CD14-positive monocyte (primary cell): ENCODE results near the gene IFT27. TPM values are rescaled to one million over a fixed set of nuclear protein-coding genes. Genes with fewer than 3 reads are reported as not detected.

Experiments used
- DNase-seq, 3 donors: peaks; one replicate each; pipeline ENCODE4 v3.0.0-alpha.2; 2011 to 2022
- H2AFZ ChIP-seq: 2 replicates; pipeline ENCODE4 v1.6.0; 2012; ENCODE audit warnings: mild to moderate bottlenecking, low read depth, low read length, inconsistent platforms; ENCODE audit not compliant: insufficient read depth, poor library complexity, severe bottlenecking
- H3K27ac ChIP-seq, 2 donors: 1 replicate in 1 of 2; 2 replicates in 1 of 2; pipeline ENCODE4 v1.5.1; 2012 to 2013; ENCODE audit warnings: low read length in 2 of 2, control low read depth in 1 of 2, inconsistent platforms in 1 of 2, low read depth in 1 of 2, mild to moderate bottlenecking in 1 of 2
- H3K27me3 ChIP-seq, 2 donors: one replicate each; pipeline versions ENCODE4 v1.6.0 to v1.6.1; 2011 to 2013; ENCODE audit warnings: low read length in 2 of 2; ENCODE audit not compliant: control insufficient read depth in 2 of 2, insufficient read depth in 2 of 2
- H3K36me3 ChIP-seq, 2 donors: replicated peaks in 1 of 2; 1 replicate in 1 of 2; 2 replicates in 1 of 2; pipeline versions ENCODE4 v1.5.1 to v1.6.1; 2012 to 2013; ENCODE audit warnings: low read length in 2 of 2, control low read depth in 1 of 2, inconsistent platforms in 1 of 2, mild to moderate bottlenecking in 1 of 2; ENCODE audit not compliant: insufficient read depth in 2 of 2, control insufficient read depth in 1 of 2
- H3K4me1 ChIP-seq, 2 donors: 1 replicate in 1 of 2; 2 replicates in 1 of 2; pipeline versions ENCODE4 v1.5.1 to v1.6.1; 2012 to 2013; ENCODE audit warnings: low read length in 2 of 2, control low read depth in 1 of 2, inconsistent platforms in 1 of 2, mild to moderate bottlenecking in 1 of 2, moderate library complexity in 1 of 2; ENCODE audit not compliant: insufficient read depth in 2 of 2, control insufficient read depth in 1 of 2
- H3K4me2 ChIP-seq: replicated peaks from 2 replicates; pipeline ENCODE3; 2012; ENCODE audit warnings: low read length, moderate library complexity, mild to moderate bottlenecking; ENCODE audit not compliant: poor library complexity, severe bottlenecking; ENCODE audit errors: extremely low read depth
- H3K4me3 ChIP-seq, 3 experiments: fragments of 200-600 bp in 1 of 3; sonication (generic) in 1 of 3; replicated peaks in 1 of 3; 1 replicate in 2 of 3; 2 replicates in 1 of 3; pipeline ENCODE4 v1.5.1; 2011 to 2013; ENCODE audit warnings: low read length in 3 of 3, mild to moderate bottlenecking in 3 of 3, control low read depth in 2 of 3, low read depth in 2 of 3, inconsistent platforms in 1 of 3, moderate library complexity in 1 of 3
- H3K79me2 ChIP-seq: 2 replicates; pipeline ENCODE4 v1.6.0; 2012; ENCODE audit warnings: mild to moderate bottlenecking, control low read depth, inconsistent platforms, low read length, moderate library complexity; ENCODE audit not compliant: insufficient read depth
- H3K9ac ChIP-seq: 2 replicates; pipeline ENCODE4 v1.6.0; 2017; ENCODE audit warnings: low read length, mild to moderate bottlenecking; ENCODE audit not compliant: insufficient read depth, poor library complexity, severe bottlenecking
- H3K9me3 ChIP-seq, 2 donors: replicated peaks in 1 of 2; 1 replicate in 1 of 2; 2 replicates in 1 of 2; pipeline versions ENCODE4 v1.5.1 to v1.6.1; 2012 to 2013; ENCODE audit warnings: low read length in 2 of 2, control low read depth in 1 of 2; ENCODE audit not compliant: control insufficient read depth in 1 of 2, insufficient read depth in 1 of 2
- H4K20me1 ChIP-seq: 2 replicates; pipeline ENCODE4 v1.6.0; 2012; ENCODE audit warnings: mild to moderate bottlenecking, low read length, control low read depth, moderate library complexity; ENCODE audit not compliant: insufficient read depth
- H3K27ac Mint-ChIP-seq, 7 donors: one replicate each; pipeline ENCODE4 v1.8.0; 2020; ENCODE audit warnings: mild to moderate bottlenecking in 7 of 7, mixed read lengths in 7 of 7, moderate library complexity in 6 of 7, inconsistent platforms in 2 of 7
- H3K27me3 Mint-ChIP-seq, 3 donors: one replicate each; pipeline ENCODE4 v1.8.0; 2021 to 2022; ENCODE audit warnings: low read depth in 3 of 3, mild to moderate bottlenecking in 3 of 3, mixed read lengths in 3 of 3, moderate library complexity in 3 of 3, inconsistent platforms in 1 of 3
- H3K36me3 Mint-ChIP-seq, 2 donors: one replicate each; pipeline ENCODE4 v1.8.0; 2020; ENCODE audit warnings: mixed read lengths in 2 of 2, inconsistent platforms in 1 of 2, mild to moderate bottlenecking in 1 of 2
- H3K4me1 Mint-ChIP-seq: one replicate; pipeline ENCODE4 v1.8.0; 2020; ENCODE audit warnings: mild to moderate bottlenecking, mixed read lengths
- H3K4me3 Mint-ChIP-seq, 2 donors: one replicate each; pipeline ENCODE4 v1.8.0; 2020; ENCODE audit warnings: mild to moderate bottlenecking in 2 of 2, mixed read lengths in 2 of 2, moderate library complexity in 1 of 2
- H3K9me3 Mint-ChIP-seq, 7 donors: one replicate each; pipeline ENCODE4 v1.8.0; 2020 to 2022; ENCODE audit warnings: mixed read lengths in 7 of 7, mild to moderate bottlenecking in 6 of 7, moderate library complexity in 6 of 7, inconsistent platforms in 2 of 7
- CTCF ChIP-seq: fragments of 200-600 bp; IDR thresholded peaks from one replicate; pipeline ENCODE4 v1.8.0; 2022; ENCODE audit warnings: antibody characterized with exemption, mild to moderate bottlenecking
- WGBS: methylation state at CpG from one replicate; pipeline ENCODE4 v1.1.5; 2013; ENCODE audit warnings: missing lambda C conversion rate; ENCODE audit not compliant: insufficient coverage; 5-methylcytosine and 5-hydroxymethylcytosine counted together
- intact Hi-C, 2 donors: fragments of 100-400 bp; cut with micrococcal nuclease; formaldehyde crosslinking; loops; one replicate each; pipeline versions ENCODE4 v1.15.0 to v1.15.1; 2023
- polyA plus RNA-seq, 3 donors: library from polyadenylated mRNA; depleted of rRNA in 1 of 3; unstranded in 2 of 3; stranded (reverse) in 1 of 3; fragments of 300-500 nt in 2 of 3; fragments of >200 nt in 1 of 3; fragmentation: Illumina TruSeq in 2 of 3; gene quantifications; 1 replicate in 2 of 3; 2 replicates in 1 of 3; pipeline ENCODE4 v1.2.3, GENCODE V29; 2012 to 2021

Gene IFT27
- polyA plus RNA-seq, 3 donors, result 12.5 to 16.9 (median 14.6) TPM

GRCh38 chr22:36762687-36763260 is 13.1 kb downstream of the IFT27 start:
- no peak overlapping the region for H3K9ac ChIP-seq
- DNase-seq, result no peak
- no peak overlapping the region for H2AFZ ChIP-seq
- no peaks in the 10 kb centered on the region for H3K27me3 ChIP-seq
- peaks cover 33 to 60% of the 10 kb centered on the region in 2 donors for H3K36me3 ChIP-seq
- H3K36me3 Mint-ChIP-seq, result peaks cover 41 to 50% of the 10 kb centered on the region in 2 donors
- H3K4me3 ChIP-seq, result no peak overlapping the region
- H3K27ac Mint-ChIP-seq, result no peak overlapping the region
- H4K20me1 ChIP-seq, result no peaks in the 10 kb centered on the region
- no peak for TF ChIP-seq CTCF
- H3K79me2 ChIP-seq, result no peaks in the 10 kb centered on the region
- 86% methylated on average over 11 of the region's 17 CpGs for WGBS
- no peaks in the 10 kb centered on the region for H3K9me3 Mint-ChIP-seq
- H3K27me3 Mint-ChIP-seq, result peaks cover 0 to 3% (median 1%) of the 10 kb centered on the region in 3 donors
- H3K4me1 ChIP-seq, result no peaks in the 10 kb centered on the region
- intact Hi-C loops, result no loop called here
- no peak overlapping the region for H3K27ac ChIP-seq
- no peaks in the 10 kb centered on the region for H3K4me1 Mint-ChIP-seq
- H3K4me3 Mint-ChIP-seq, result no peak overlapping the region
- no peak overlapping the region for H3K4me2 ChIP-seq
- no peaks in the 10 kb centered on the region for H3K9me3 ChIP-seq

DNA sequence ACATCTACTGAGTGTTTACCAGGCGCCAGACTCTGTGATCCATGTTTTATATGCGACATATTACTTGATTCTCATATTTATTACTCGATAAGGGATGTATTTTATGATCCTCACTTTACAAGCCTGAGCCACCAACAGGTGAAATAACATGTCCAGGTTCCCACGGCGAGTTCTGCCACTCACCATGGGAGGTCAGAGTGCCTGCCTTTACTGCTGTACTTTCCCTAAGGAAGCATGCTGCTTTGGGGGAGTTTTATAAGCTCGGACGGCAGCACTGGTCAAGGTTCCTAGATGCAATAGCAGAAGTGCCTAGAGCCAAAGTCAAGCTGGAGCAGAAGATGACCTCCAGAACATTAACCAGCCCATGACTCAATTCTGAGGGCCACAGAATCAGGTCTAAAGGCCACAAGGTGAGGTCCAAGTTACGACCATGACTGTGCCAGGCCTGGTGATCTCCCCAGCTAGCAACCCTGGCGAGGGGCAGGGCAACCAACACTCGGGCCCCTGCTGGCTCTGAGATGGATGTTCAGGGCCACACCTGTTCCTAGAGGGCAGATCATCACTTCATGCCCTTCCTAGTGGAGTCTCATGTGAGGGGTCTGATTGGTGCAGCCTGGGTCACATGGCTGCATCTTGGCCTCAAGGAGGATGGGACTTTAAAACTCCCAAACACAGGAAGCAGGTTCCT is 14.2 kb downstream of the IFT27 start:
- Mint-ChIP-seq H3K27me3 (peaks cover 1 to 4% (median 3%) of the 10 kb centered on the region in 3 donors), H3K36me3 (peaks cover 33 to 39% of the 10 kb centered on the region in 2 donors), H3K4me1 (peaks cover 7% of the 10 kb centered on the region), H3K4me3 (no peak overlapping the region), H3K9me3 (no peaks in the 10 kb centered on the region), H3K27ac (peak overlapping the region in 1 of 7 donors; percentile 6)
- Histone ChIP-seq H4K20me1 (no peaks in the 10 kb centered on the region), H3K9ac (no peak overlapping the region), H3K9me3 (no peaks in the 10 kb centered on the region), H3K36me3 (peaks cover 26 to 49% of the 10 kb centered on the region in 2 donors), H3K4me3 (no peak overlapping the region), H2AFZ (no peak overlapping the region), H3K79me2 (no peaks in the 10 kb centered on the region), H3K27me3 (no peaks in the 10 kb centered on the region), H3K4me1 (peaks cover 4 to 6% of the 10 kb centered on the region in 2 donors), H3K4me2 (no peak overlapping the region), H3K27ac (no peak overlapping the region)
- intact Hi-C loops, result no loop called here
- WGBS, result 96% methylated on average over 7 of the region's 10 CpGs
- DNase-seq, result no peak
- TF ChIP-seq CTCF, result no peak
